Epidermal melanocyte (primary cell): ENCODE results near the gene WIZ.

Experiments used
- DNase-seq: peaks from one replicate; pipeline ENCODE4 v3.0.0; 2011; ENCODE audit warnings: low spot score; ENCODE audit not compliant: insufficient read length

Gene WIZ

GRCh38 chr19:15464394-15465385 is 14.9 kb upstream of the WIZ start, which contains the start of gene RASAL3:
TSS of gene RASAL3 (minus strand) at chr19:15464544. CDS start at chr19:15464358, 186 bp downstream.
- DNase-seq = no peak

GRCh38 chr19:15463861-15464371 is 14.2 kb upstream of the WIZ start:
- DNase-seq = no peak

GRCh38 chr19:15461694-15462093 is 11.9 kb upstream of the WIZ start:
- DNase-seq = no peak

GRCh38 chr19:15457701-15458484 is 8.1 kb upstream of the WIZ start:
- peak; percentile 11 for DNase-seq

- DNase-seq = peak; percentile 1
Measured at GRCh38 chr19:15456871-15457700, 7.3 kb upstream of the WIZ start.

- peak; percentile 16 for DNase-seq
Measured at GRCh38 chr19:15456441-15456840, 6.7 kb upstream of the WIZ start.

GRCh38 chr19:15455996-15456395 is 6.2 kb upstream of the WIZ start:
- peak; percentile 6 for DNase-seq

GRCh38 chr19:15453906-15454860 is 4.4 kb upstream of the WIZ start:
- peak; percentile 28 for DNase-seq

- peak; percentile 60 for DNase-seq
Measured at GRCh38 chr19:15453091-15453578, 3.4 kb upstream of the WIZ start.

GRCh38 chr19:15452111-15453047 is 2.6 kb upstream of the WIZ start:
- DNase-seq = peak; percentile 99

GRCh38 chr19:15450528-15450890 is 753 bp upstream of the WIZ start:
- DNase-seq = no peak

GRCh38 chr19:15448778-15449619 is 757 bp downstream of the WIZ start:
- DNase-seq = no peak

- DNase-seq = no peak
Measured at GRCh38 chr19:15448044-15448777, 1.5 kb downstream of the WIZ start.

GRCh38 chr19:15447057-15447456 is 2.7 kb downstream of the WIZ start:
- no peak for DNase-seq

GRCh38 chr19:15445807-15446376 is 3.9 kb downstream of the WIZ start:
- no peak for DNase-seq

GRCh38 chr19:15445227-15445605 is 4.5 kb downstream of the WIZ start:
- DNase-seq = no peak
